Right lobe of liver (tissue), 4 donors: ENCODE measurements around the gene TDRD3.

Experiments
- POLR2A ChIP-seq: fragments of 450-650 bp; IDR thresholded peaks from one replicate; pipeline ENCODE4 v1.6.1; 2017; ENCODE audit warnings: antibody characterized with exemption, mild to moderate bottlenecking
- TF ChIP-seq, protein P1 (sequence below), 4 donors: fragments of 200-600 bp in 3 of 4; fragments of 450-650 bp in 1 of 4; IDR thresholded peaks; one replicate each; pipeline versions ENCODE4 v1.5.1 to v1.8.0; 2016 to 2022; ENCODE audit warnings: antibody characterized with exemption in 4 of 4, mild to moderate bottlenecking in 2 of 4
- donor health status: DM: no; HTN: no; CAD: no.
- donor health status: DM: no; HTN: no; CAD: no.
- donor health status: DM: no; HTN: yes; CAD: no.

DNA sequence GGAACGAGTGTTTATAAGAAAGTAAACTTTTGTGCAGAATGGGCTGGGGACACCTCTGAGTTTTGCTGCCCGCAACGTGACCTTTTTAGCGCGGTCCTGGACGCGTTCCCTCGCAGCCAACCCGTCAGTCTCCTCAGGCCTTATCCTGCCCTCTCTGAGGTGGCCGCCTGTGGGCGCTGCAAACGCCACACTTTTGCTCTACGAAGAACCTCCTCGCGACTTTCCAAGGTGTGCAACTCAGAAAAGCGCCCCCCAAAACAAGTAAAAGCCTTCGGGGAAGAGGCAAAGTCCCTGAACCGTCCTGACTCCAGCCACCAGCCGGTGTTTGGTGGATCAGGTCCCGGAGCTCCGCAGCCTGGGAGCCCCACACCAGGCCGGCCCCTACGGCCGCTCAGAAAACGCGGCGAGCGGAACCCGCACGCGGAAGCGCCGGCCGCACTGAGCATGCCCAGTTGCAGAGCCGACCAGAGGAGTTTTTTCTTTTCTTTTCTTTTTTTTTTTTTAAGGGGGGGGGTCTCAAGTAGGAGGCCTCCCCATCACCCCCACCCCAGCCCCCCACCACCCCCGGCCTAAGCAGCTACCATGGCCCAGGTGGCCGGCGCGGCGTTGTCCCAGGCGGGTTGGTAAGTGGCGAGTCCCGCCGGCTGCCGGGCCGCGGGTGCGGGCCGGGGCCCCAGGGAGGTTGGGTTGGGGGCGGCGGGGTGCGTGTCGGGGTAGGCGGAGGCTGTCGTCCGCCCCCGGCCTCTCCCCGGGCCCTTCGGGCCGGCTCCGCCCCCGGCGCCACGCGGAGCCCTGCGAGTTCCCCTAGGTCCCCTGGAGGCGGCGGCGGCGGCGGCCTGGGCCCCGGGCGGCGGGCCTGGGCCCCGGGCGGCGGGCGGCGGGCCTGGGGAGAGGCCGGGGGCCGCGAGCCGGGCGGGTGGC lies at the start of gene TDRD3:
- TF ChIP-seq, protein P1, sequence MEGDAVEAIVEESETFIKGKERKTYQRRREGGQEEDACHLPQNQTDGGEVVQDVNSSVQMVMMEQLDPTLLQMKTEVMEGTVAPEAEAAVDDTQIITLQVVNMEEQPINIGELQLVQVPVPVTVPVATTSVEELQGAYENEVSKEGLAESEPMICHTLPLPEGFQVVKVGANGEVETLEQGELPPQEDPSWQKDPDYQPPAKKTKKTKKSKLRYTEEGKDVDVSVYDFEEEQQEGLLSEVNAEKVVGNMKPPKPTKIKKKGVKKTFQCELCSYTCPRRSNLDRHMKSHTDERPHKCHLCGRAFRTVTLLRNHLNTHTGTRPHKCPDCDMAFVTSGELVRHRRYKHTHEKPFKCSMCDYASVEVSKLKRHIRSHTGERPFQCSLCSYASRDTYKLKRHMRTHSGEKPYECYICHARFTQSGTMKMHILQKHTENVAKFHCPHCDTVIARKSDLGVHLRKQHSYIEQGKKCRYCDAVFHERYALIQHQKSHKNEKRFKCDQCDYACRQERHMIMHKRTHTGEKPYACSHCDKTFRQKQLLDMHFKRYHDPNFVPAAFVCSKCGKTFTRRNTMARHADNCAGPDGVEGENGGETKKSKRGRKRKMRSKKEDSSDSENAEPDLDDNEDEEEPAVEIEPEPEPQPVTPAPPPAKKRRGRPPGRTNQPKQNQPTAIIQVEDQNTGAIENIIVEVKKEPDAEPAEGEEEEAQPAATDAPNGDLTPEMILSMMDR (IDR thresholded peaks at IDR 0.05), result peak; percentile 76 to 79 (median 78)
- peak; percentile 46 for TF ChIP-seq POLR2A
